NCI-H774 (cell line): ENCODE data around the gene SRRM1.
"Not testable (repeated sequence)": the region's sequence is repeated elsewhere in the genome, so short reads cannot be mapped to it uniquely, and the experiment has no call there.

Experiments used
- DNase-seq: peaks from one replicate; lab custom pipeline; 2025; lab: John Stamatoyannopoulos, UW

SRRM1 gene

GRCh38 chr1:24695202-24695974 is 52.3 kb downstream of the SRRM1 start:
- DNase-seq: no peak

- no peak for DNase-seq
Observed at GRCh38 chr1:24696041-24696755, 53.1 kb downstream of the SRRM1 start.

GRCh38 chr1:24696756-24697330 is 53.7 kb downstream of the SRRM1 start:
- DNase-seq: no peak

GRCh38 chr1:24697453-24698001 is 54.4 kb downstream of the SRRM1 start:
- DNase-seq: not testable (repeated sequence)

GRCh38 chr1:24698326-24698725 is 55.2 kb downstream of the SRRM1 start:
- DNase-seq: not testable (repeated sequence)

- DNase-seq: peak; percentile 57
Observed at GRCh38 chr1:24699628-24700027, 56.5 kb downstream of the SRRM1 start.

GRCh38 chr1:24702511-24703293 is 59.6 kb downstream of the SRRM1 start:
- DNase-seq: peak; percentile 26

GRCh38 chr1:24704411-24705259 is 61.5 kb downstream of the SRRM1 start:
- peak; percentile 3 for DNase-seq

GRCh38 chr1:24705260-24706073 is 62.4 kb downstream of the SRRM1 start:
- DNase-seq: peak; percentile 80

GRCh38 chr1:24706074-24706389 is 62.9 kb downstream of the SRRM1 start:
- DNase-seq: not testable (repeated sequence)

- no peak for DNase-seq
Observed at GRCh38 chr1:24707687-24708086, 64.6 kb downstream of the SRRM1 start.

GRCh38 chr1:24708938-24709337 is 65.8 kb downstream of the SRRM1 start:
- DNase-seq: no peak

- no peak for DNase-seq
Observed at GRCh38 chr1:24709791-24710441, 66.8 kb downstream of the SRRM1 start.

GRCh38 chr1:24711329-24711728 is 68.2 kb downstream of the SRRM1 start:
- DNase-seq: no peak

- no peak for DNase-seq
Observed at GRCh38 chr1:24713176-24713575, 70.1 kb downstream of the SRRM1 start.

GRCh38 chr1:24713736-24714135 is 70.6 kb downstream of the SRRM1 start:
- no peak for DNase-seq

- DNase-seq: no peak
Observed at GRCh38 chr1:24714859-24715520, 71.9 kb downstream of the SRRM1 start.

GRCh38 chr1:24715658-24716057 is 72.6 kb downstream of the SRRM1 start:
- DNase-seq: no peak
